ENCODE results near the gene MICB. TPM values are rescaled to one million over a fixed set of nuclear protein-coding genes. Genes with fewer than 3 reads are reported as not detected.

MICB gene
- total and polyA plus RNA-seq, 4 donors = 1.4 to 2.8 (median 1.7) TPM

DNA sequence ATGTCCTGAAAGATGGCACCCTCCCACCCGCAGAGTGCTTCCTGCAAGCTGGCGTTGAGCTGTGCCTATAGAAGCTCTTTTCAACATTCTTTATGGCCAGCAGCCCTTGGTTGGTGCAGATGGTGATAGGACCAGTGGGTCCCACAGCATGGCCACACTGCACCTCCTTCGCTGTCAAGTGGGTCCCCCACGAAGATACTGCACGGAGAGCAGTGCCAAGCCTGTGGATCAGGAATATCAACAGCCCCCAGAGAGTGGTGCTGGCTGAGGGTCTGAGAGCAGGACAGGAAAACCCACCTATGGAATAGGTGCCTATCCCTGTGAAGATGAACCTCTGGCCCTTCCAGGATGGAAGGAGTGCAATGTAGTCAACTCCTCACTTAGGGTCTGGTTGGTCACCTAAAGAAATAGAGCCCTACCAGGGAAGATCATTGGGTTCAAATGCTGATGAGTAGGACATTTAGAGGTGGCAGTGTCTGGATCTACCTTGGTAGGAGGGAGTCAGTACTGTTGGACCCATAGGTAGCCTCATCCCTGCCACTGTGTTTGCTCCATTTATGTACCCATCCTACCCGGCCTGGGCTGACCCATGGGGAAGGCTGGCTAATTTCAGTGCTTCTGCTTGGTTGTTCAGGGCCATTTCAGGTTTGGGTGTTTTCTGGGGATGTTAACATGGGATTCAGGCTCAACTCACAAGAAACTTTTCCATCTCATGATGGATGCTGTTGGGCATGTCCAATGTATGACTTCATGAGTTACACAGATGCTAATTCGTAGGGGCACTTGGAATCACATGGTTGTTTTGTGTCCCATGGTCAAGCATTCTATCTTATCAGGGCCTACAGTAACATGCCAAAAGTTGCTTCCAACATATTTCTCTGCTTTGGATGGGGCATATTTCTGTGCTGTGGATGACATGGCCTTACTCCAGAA lies 33.4 kb upstream of the MICB start:
- H3K9me3 ChIP-seq (ENCODE audit: control insufficient read depth, insufficient read depth, low read length) = no peaks in the 10 kb centered on the region
- peaks cover 5% of the 10 kb centered on the region for H3K27me3 ChIP-seq (ENCODE audit: control insufficient read depth, insufficient read depth, low read length)
- H3K4me3 ChIP-seq (ENCODE audit: low read depth, low read length) = no peak overlapping the region
- H3K36me3 ChIP-seq (ENCODE audit: control insufficient read depth, insufficient read depth, low read length) = no peaks in the 10 kb centered on the region
- peaks cover 9% of the 10 kb centered on the region for H3K4me1 ChIP-seq (ENCODE audit: control insufficient read depth, insufficient read depth, low read length)
- no peak for DNase-seq (ENCODE audit: low read depth in 4 of 6, low spot score in 6 of 6)
- whole genome bisulfite sequencing (ENCODE audit: insufficient coverage) = 92% methylated on average over 4 of the region's 7 CpGs
- H3K27ac ChIP-seq (ENCODE audit: low read depth, low read length) = no peak overlapping the region

DNA sequence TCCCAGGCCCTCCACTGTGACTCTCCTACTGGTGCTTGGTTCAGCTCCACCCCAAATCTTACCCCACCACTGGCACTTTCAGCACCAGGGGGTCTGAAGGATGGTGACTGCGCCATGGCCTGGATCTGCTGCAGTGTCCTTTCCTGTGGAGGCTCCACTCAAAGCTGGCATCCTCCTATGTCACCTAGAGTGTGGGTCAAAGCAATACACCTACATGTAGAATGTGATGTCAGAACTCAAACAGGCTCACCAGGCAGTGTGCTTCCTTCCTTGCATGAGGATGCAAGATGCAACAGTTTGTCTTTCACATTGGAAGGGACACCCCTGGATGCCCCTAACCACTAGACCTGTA lies 32.8 kb upstream of the MICB start:
- H3K4me1 ChIP-seq (ENCODE audit: control insufficient read depth, insufficient read depth, low read length) = peaks cover 9% of the 10 kb centered on the region
- no CpG with 5 or more reads among the region's 1 CpG for WGBS (ENCODE audit: insufficient coverage)
- DNase-seq (ENCODE audit: low read depth in 4 of 6, low spot score in 6 of 6) = no peak
- no peaks in the 10 kb centered on the region for H3K9me3 ChIP-seq (ENCODE audit: control insufficient read depth, insufficient read depth, low read length)
- no peak overlapping the region for H3K27ac ChIP-seq (ENCODE audit: low read depth, low read length)
- H3K36me3 ChIP-seq (ENCODE audit: control insufficient read depth, insufficient read depth, low read length) = no peaks in the 10 kb centered on the region
- H3K4me3 ChIP-seq (ENCODE audit: low read depth, low read length) = no peak overlapping the region
- H3K27me3 ChIP-seq (ENCODE audit: control insufficient read depth, insufficient read depth, low read length) = peaks cover 5% of the 10 kb centered on the region

- Histone ChIP-seq H3K4me3 (ENCODE audit: low read depth, low read length) (no peak overlapping the region), H3K36me3 (ENCODE audit: control insufficient read depth, insufficient read depth, low read length) (no peaks in the 10 kb centered on the region), H3K27me3 (ENCODE audit: control insufficient read depth, insufficient read depth, low read length) (peaks cover 5% of the 10 kb centered on the region), H3K4me1 (ENCODE audit: control insufficient read depth, insufficient read depth, low read length) (peaks cover 9% of the 10 kb centered on the region), H3K27ac (ENCODE audit: low read depth, low read length) (no peak overlapping the region), H3K9me3 (ENCODE audit: control insufficient read depth, insufficient read depth, low read length) (no peaks in the 10 kb centered on the region)
- WGBS (ENCODE audit: insufficient coverage) = 100% methylated on average over 3 of the region's 5 CpGs
- DNase-seq (ENCODE audit: low read depth in 4 of 6, low spot score in 6 of 6) = no peak
Measured at GRCh38 chr6:31465718-31466117, 32.2 kb upstream of the MICB start.

GRCh38 chr6:31466466-31466865 lies 31.5 kb upstream of the MICB start:
- Histone ChIP-seq H3K9me3 (ENCODE audit: control insufficient read depth, insufficient read depth, low read length) (no peaks in the 10 kb centered on the region), H3K4me3 (ENCODE audit: low read depth, low read length) (no peak overlapping the region), H3K36me3 (ENCODE audit: control insufficient read depth, insufficient read depth, low read length) (no peaks in the 10 kb centered on the region), H3K27ac (ENCODE audit: low read depth, low read length) (no peak overlapping the region), H3K27me3 (ENCODE audit: control insufficient read depth, insufficient read depth, low read length) (peaks cover 5% of the 10 kb centered on the region), H3K4me1 (ENCODE audit: control insufficient read depth, insufficient read depth, low read length) (peaks cover 9% of the 10 kb centered on the region)
- no peak for DNase-seq (ENCODE audit: low read depth in 4 of 6, low spot score in 6 of 6)
- no CpG with 5 or more reads among the region's 4 CpGs for WGBS (ENCODE audit: insufficient coverage)

GRCh38 chr6:31467151-31467550 lies 30.8 kb upstream of the MICB start:
- H3K4me3 ChIP-seq (ENCODE audit: low read depth, low read length) = no peak overlapping the region
- H3K4me1 ChIP-seq (ENCODE audit: control insufficient read depth, insufficient read depth, low read length) = peaks cover 9% of the 10 kb centered on the region
- H3K27ac ChIP-seq (ENCODE audit: low read depth, low read length) = no peak overlapping the region
- WGBS (ENCODE audit: insufficient coverage) = 32% methylated on average over 4 of the region's 8 CpGs
- no peaks in the 10 kb centered on the region for H3K9me3 ChIP-seq (ENCODE audit: control insufficient read depth, insufficient read depth, low read length)
- peaks cover 5% of the 10 kb centered on the region for H3K27me3 ChIP-seq (ENCODE audit: control insufficient read depth, insufficient read depth, low read length)
- no peaks in the 10 kb centered on the region for H3K36me3 ChIP-seq (ENCODE audit: control insufficient read depth, insufficient read depth, low read length)
- DNase-seq (ENCODE audit: low read depth in 4 of 6, low spot score in 6 of 6) = no peak

DNA sequence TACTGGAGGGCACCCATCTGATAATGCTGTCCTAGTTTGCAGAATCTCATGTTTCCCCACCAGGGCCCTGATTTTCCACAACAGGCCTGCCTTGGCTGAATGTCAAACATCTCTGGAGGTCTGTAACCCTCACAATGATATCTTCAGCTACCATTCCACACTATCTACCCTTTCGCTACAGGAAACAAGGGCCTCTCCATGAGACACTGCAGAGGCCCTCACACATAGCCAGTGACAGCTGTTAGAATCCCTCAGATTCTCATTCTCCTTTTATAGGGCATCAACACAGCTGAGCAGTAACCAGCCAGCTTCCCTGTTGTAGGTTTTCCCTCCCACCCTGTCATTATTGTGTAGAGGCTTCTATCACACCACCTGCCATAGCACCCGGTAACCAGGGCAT lies 29.6 kb upstream of the MICB start:
- Histone ChIP-seq H3K4me1 (ENCODE audit: control insufficient read depth, insufficient read depth, low read length) (peaks cover 1% of the 10 kb centered on the region), H3K36me3 (ENCODE audit: control insufficient read depth, insufficient read depth, low read length) (no peaks in the 10 kb centered on the region), H3K9me3 (ENCODE audit: control insufficient read depth, insufficient read depth, low read length) (no peaks in the 10 kb centered on the region), H3K27me3 (ENCODE audit: control insufficient read depth, insufficient read depth, low read length) (no peaks in the 10 kb centered on the region), H3K4me3 (ENCODE audit: low read depth, low read length) (no peak overlapping the region), H3K27ac (ENCODE audit: low read depth, low read length) (no peak overlapping the region)
- 84% methylated on average over 2 of the region's 2 CpGs for WGBS (ENCODE audit: insufficient coverage)
- DNase-seq (ENCODE audit: low read depth in 4 of 6, low spot score in 6 of 6) = no peak

- Histone ChIP-seq H3K27ac (ENCODE audit: low read depth, low read length) (no peak overlapping the region), H3K36me3 (ENCODE audit: control insufficient read depth, insufficient read depth, low read length) (no peaks in the 10 kb centered on the region), H3K27me3 (ENCODE audit: control insufficient read depth, insufficient read depth, low read length) (no peaks in the 10 kb centered on the region), H3K4me3 (ENCODE audit: low read depth, low read length) (no peak overlapping the region), H3K9me3 (ENCODE audit: control insufficient read depth, insufficient read depth, low read length) (no peaks in the 10 kb centered on the region), H3K4me1 (ENCODE audit: control insufficient read depth, insufficient read depth, low read length) (no peaks in the 10 kb centered on the region)
- no peak for DNase-seq (ENCODE audit: low read depth in 4 of 6, low spot score in 6 of 6)
- WGBS (ENCODE audit: insufficient coverage) = 92% methylated on average over 1 of the region's 2 CpGs
Measured at GRCh38 chr6:31470801-31471200, 27.1 kb upstream of the MICB start.

DNA sequence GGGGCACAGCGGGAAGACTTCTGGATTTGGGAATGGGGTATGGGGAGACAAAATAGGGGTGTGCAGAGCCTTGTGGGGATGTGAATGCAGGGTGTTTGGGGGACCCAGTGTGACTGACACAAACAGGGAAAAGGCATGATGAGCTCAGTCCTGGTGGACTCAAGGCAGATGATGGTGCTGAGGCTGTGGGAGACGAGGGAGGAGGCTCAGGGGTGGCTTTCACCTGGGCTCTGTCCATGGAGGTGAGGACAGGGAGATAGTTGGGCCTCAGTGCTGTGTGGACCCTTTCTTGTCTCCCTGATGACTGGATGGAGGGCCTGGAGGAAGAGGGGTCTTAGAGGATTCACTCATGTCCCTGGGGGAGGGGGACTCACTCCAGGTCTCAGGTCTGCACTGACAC lies 26.2 kb upstream of the MICB start:
- H3K9me3 ChIP-seq (ENCODE audit: control insufficient read depth, insufficient read depth, low read length) = no peaks in the 10 kb centered on the region
- no peak overlapping the region for H3K27ac ChIP-seq (ENCODE audit: low read depth, low read length)
- H3K4me3 ChIP-seq (ENCODE audit: low read depth, low read length) = no peak overlapping the region
- DNase-seq (ENCODE audit: low read depth in 4 of 6, low spot score in 6 of 6) = no peak
- 60% methylated on average over 2 of the region's 2 CpGs for WGBS (ENCODE audit: insufficient coverage)
- H3K4me1 ChIP-seq (ENCODE audit: control insufficient read depth, insufficient read depth, low read length) = no peaks in the 10 kb centered on the region
- no peaks in the 10 kb centered on the region for H3K27me3 ChIP-seq (ENCODE audit: control insufficient read depth, insufficient read depth, low read length)
- no peaks in the 10 kb centered on the region for H3K36me3 ChIP-seq (ENCODE audit: control insufficient read depth, insufficient read depth, low read length)

DNA sequence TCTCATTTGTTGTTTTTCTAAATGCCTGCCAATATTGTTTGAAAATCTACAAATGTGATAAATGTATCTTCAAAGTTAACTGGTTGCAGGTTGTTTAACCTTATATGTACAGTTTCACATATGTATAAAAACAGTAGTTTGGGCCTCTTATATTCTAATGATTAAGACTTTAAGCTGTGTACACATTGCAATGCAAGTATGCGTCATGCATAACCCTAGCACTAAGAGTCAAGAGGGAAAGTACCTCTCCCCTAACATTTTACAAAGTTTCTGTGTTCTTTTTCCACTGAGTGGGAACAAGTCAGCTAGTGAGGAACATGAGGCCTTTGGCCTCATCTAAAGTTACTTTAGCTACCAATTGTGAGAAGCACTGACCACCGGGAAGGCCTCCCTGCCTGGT lies 25.7 kb upstream of the MICB start:
- no peak overlapping the region for H3K4me3 ChIP-seq (ENCODE audit: low read depth, low read length)
- no peak overlapping the region for H3K27ac ChIP-seq (ENCODE audit: low read depth, low read length)
- H3K36me3 ChIP-seq (ENCODE audit: control insufficient read depth, insufficient read depth, low read length) = no peaks in the 10 kb centered on the region
- WGBS (ENCODE audit: insufficient coverage) = 44% methylated on average over 1 of the region's 2 CpGs
- no peaks in the 10 kb centered on the region for H3K4me1 ChIP-seq (ENCODE audit: control insufficient read depth, insufficient read depth, low read length)
- no peaks in the 10 kb centered on the region for H3K9me3 ChIP-seq (ENCODE audit: control insufficient read depth, insufficient read depth, low read length)
- DNase-seq (ENCODE audit: low read depth in 4 of 6, low spot score in 6 of 6) = no peak
- no peaks in the 10 kb centered on the region for H3K27me3 ChIP-seq (ENCODE audit: control insufficient read depth, insufficient read depth, low read length)

GRCh38 chr6:31473244-31473643 lies 24.7 kb upstream of the MICB start:
- H3K9me3 ChIP-seq (ENCODE audit: control insufficient read depth, insufficient read depth, low read length) = no peaks in the 10 kb centered on the region
- H3K4me1 ChIP-seq (ENCODE audit: control insufficient read depth, insufficient read depth, low read length) = no peaks in the 10 kb centered on the region
- DNase-seq (ENCODE audit: low read depth in 4 of 6, low spot score in 6 of 6) = no peak
- no peaks in the 10 kb centered on the region for H3K27me3 ChIP-seq (ENCODE audit: control insufficient read depth, insufficient read depth, low read length)
- H3K36me3 ChIP-seq (ENCODE audit: control insufficient read depth, insufficient read depth, low read length) = no peaks in the 10 kb centered on the region
- WGBS (ENCODE audit: insufficient coverage) = no CpG with 5 or more reads among the region's 4 CpGs
- no peak overlapping the region for H3K4me3 ChIP-seq (ENCODE audit: low read depth, low read length)
- no peak overlapping the region for H3K27ac ChIP-seq (ENCODE audit: low read depth, low read length)
